Upper lobe of left lung (tissue), 4 donors: ENCODE measurements around the gene PDE7B.

Experiments used
- EP300 ChIP-seq, 4 donors: sonication (generic); formaldehyde crosslinking; IDR thresholded peaks; one replicate each; pipeline ENCODE4 v1.5.1; 2017; ENCODE audit warnings: antibody characterized with exemption in 4 of 4, control low read depth in 2 of 4
- POLR2A ChIP-seq, 4 donors: fragments of 450-650 bp; IDR thresholded peaks; one replicate each; pipeline ENCODE4 v1.5.1; 2016 to 2017; ENCODE audit warnings: antibody characterized with exemption in 4 of 4, mild to moderate bottlenecking in 2 of 4
- POLR2AphosphoS5 ChIP-seq, 2 donors: sonication (generic); formaldehyde crosslinking; IDR thresholded peaks; one replicate each; pipeline ENCODE4 v1.5.1; 2017; ENCODE audit warnings: antibody characterized with exemption in 2 of 2
- TF ChIP-seq, protein P1 (sequence below), 6 experiments: fragments of 450-650 bp in 4 of 6; fragments of 200-600 bp in 2 of 6; sonication (generic) in 2 of 6; IDR thresholded peaks; one replicate each; pipeline ENCODE4 v1.5.1; 2016 to 2019; ENCODE audit warnings: antibody characterized with exemption in 6 of 6

DNA sequence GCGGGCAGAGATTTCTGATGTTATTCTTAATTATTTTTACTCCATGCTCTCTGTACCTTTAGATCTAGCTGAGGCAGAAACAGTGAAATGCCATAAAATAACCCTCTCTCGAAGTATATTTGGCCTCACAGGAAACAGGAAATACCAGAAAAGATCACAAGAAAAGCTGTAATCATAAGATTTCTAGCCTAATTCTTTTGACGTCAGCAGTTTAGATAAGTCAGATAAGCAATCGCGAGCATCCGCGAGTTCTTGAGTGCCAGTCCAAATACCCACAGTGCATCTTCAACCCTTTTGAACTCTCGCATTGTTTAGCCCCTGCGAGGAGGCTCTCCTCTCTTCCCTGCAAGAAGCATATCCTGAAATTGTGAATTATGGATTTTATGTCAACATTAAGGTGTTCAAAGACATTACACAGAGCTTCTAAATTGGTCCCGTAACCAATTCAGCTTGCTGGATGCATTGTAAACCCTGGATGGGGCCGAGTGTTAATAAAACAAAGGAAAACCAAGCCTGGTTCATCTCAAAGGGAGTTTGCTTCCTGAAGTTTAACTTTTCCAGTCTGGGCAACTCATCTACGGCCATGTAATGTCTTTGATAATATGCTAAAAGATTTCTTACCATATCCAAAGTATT is 199.8 kb downstream of the PDE7B start:
- TF ChIP-seq, protein P1, sequence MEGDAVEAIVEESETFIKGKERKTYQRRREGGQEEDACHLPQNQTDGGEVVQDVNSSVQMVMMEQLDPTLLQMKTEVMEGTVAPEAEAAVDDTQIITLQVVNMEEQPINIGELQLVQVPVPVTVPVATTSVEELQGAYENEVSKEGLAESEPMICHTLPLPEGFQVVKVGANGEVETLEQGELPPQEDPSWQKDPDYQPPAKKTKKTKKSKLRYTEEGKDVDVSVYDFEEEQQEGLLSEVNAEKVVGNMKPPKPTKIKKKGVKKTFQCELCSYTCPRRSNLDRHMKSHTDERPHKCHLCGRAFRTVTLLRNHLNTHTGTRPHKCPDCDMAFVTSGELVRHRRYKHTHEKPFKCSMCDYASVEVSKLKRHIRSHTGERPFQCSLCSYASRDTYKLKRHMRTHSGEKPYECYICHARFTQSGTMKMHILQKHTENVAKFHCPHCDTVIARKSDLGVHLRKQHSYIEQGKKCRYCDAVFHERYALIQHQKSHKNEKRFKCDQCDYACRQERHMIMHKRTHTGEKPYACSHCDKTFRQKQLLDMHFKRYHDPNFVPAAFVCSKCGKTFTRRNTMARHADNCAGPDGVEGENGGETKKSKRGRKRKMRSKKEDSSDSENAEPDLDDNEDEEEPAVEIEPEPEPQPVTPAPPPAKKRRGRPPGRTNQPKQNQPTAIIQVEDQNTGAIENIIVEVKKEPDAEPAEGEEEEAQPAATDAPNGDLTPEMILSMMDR (IDR thresholded peaks at IDR 0.05): no peak
- TF ChIP-seq POLR2A (IDR thresholded peaks at IDR 0.05): no peak
- TF ChIP-seq EP300 (IDR thresholded peaks at IDR 0.05): no peak
- no peak for TF ChIP-seq POLR2AphosphoS5 (IDR thresholded peaks at IDR 0.05)
